ENCODE measurements around the gene ISG15. TPM values are rescaled to one million over a fixed set of nuclear protein-coding genes. Genes with fewer than 3 reads are reported as not detected.
"Not testable (repeated sequence)": the region's sequence is repeated elsewhere in the genome, so short reads cannot be mapped to it uniquely, and the experiment has no call there.

The ISG15 gene
- total RNA-seq, 2 experiments from 2014 or later = 432 to 986 TPM

DNA sequence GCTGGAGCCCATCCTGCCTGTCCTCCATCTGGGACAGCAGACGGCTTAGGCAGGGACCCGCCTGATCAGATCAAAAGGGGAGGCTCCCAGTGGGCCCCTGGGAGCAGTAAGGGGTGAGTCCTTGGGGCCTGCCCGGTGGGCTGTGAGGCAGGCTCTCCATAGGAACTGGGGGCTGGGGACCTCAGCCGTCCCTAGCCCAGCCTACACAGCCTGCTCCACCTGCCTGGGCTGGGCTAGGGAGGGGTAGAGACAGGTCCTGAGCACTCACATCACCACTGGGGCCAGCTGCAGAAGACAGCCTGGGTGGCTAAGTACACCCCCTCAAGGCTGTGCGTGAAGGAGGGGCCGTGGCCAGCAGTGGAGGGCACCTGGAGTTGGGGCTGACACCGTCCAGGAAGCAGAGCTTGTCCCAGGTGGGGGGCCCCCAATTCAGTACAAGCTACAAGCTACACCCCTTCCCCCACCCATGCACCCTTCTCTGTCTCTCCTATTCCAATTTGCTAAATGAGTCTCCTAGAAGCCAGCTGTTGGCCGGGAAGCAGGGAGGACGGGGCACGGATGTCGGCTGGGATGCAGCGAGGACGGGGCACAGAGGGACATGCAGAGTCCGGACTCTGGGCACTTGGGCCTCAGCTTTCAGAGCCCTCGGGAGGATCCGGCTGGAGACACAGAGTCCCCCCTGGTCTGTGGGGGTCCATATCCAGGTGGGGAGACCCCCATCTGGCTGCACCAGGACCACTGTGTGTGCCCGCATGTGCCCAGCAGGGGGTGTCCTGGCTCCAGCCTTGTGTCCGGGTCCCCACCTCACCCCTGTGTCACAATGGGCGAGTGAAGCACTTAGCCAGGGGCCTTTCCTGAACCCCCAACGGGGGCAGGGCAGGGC lies 1.7 kb downstream of the ISG15 start:
- Mint-ChIP-seq H3K4me3 (peak overlapping the region; percentile 99), H3K27me3 (peaks cover 2% of the 10 kb centered on the region), H3K36me3 (peaks cover 38% of the 10 kb centered on the region), H3K27ac (peak overlapping the region; percentile 95), H3K9me3 (ENCODE audit: low read depth) (peaks cover 3% of the 10 kb centered on the region), H3K4me1 (peaks cover 36% of the 10 kb centered on the region)
- DNase-seq (no peak), ATAC-seq (no peak)
- CTCF ChIA-PET = interaction anchor here (1.4 to 4.1 kb wide), 10 partner anchors 11 to 101 kb away, joined by 3 to 33 read pairs (median 8); partner anchors contain the start of gene C1orf159

- DNase-seq = not testable (repeated sequence)
These were observed 4.4 kb downstream of the ISG15 start for GRCh38 chr1:1017397-1018320.

GRCh38 chr1:1018321-1018685 lies 5.0 kb downstream of the ISG15 start:
- DNase-seq; H3K27ac Mint-ChIP-seq; H3K9me3 Mint-ChIP-seq (ENCODE audit: low read depth); H3K4me3 Mint-ChIP-seq; ATAC-seq: not testable (repeated sequence)
- CTCF ChIA-PET = interaction anchor here (0.7 to 3.8 kb wide), 9 partner anchors 14 to 45 kb away, joined by 3 to 19 read pairs (median 9); partner anchors contain the start of gene HES4
- peaks cover 32% of the 10 kb centered on the region for H3K4me1 Mint-ChIP-seq
- peaks cover 31% of the 10 kb centered on the region for H3K36me3 Mint-ChIP-seq
- peaks cover 12% of the 10 kb centered on the region for H3K27me3 Mint-ChIP-seq

More at GRCh38 chr1:1017397-1018320, 4.4 kb downstream of the ISG15 start:
- H3K4me1 Mint-ChIP-seq = peaks cover 37% of the 10 kb centered on the region
- not testable (repeated sequence) for ATAC-seq; H3K4me3 Mint-ChIP-seq; H3K9me3 Mint-ChIP-seq (ENCODE audit: low read depth)
- H3K27me3 Mint-ChIP-seq = peaks cover 12% of the 10 kb centered on the region
- CTCF ChIA-PET = interaction anchor here (1.2 to 3.8 kb wide), 7 partner anchors 15 to 46 kb away, joined by 4 to 19 read pairs (median 13); partner anchors contain the start of gene HES4
- peaks cover 32% of the 10 kb centered on the region for H3K36me3 Mint-ChIP-seq
- H3K27ac Mint-ChIP-seq = peak overlapping the region; percentile 36

DNA sequence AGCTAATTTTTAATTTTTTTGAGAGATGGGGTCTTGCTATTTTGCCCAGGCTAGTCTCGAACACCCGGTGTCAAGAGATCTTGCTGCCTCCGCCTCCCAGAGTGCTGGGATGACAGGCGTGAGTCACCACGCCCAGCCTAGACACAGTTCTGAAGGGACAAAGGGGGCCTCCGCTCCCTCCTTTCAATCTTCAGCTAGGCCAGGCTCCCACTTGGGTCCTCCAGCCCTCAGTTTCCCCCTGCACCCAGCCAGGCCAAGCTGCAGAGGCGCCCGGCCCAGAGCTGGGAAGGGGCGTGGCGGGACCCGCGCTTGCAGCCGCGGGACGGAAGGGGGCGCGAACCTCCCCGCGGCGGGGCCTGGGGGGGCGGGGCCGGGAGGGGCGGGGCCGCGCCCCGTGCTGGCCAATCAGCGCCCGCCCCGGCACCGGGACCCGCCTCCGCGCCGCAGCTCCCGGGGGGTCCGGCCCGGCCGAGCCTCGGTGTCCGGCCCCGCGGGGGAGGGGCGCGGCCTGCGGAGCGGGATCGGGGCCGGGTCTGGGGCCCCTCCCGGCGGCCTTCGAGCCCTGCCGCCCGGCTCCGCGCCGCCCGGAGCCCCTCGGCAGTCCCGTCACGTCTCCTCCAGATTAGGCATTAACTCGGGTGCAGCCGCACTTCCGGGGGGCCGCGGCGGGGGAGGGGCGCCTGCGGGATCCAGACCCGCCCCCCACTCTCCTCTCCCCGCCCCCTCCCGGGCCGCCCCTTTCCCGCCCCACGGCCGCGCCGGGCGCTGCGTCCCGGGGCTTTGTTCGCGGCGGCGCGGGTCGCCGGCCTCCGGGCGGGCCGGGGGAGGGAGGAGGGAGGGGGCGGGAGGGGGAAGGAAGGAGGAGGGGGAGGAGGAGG lies 6.1 kb downstream of the ISG15 start:
- H3K4me1 Mint-ChIP-seq = peaks cover 29% of the 10 kb centered on the region
- CTCF ChIA-PET = interaction anchor here (0.7 to 3.8 kb wide), 13 partner anchors 9 to 352 kb away, joined by 3 to 19 read pairs (median 5); partner anchors contain the start of gene HES4

DNA sequence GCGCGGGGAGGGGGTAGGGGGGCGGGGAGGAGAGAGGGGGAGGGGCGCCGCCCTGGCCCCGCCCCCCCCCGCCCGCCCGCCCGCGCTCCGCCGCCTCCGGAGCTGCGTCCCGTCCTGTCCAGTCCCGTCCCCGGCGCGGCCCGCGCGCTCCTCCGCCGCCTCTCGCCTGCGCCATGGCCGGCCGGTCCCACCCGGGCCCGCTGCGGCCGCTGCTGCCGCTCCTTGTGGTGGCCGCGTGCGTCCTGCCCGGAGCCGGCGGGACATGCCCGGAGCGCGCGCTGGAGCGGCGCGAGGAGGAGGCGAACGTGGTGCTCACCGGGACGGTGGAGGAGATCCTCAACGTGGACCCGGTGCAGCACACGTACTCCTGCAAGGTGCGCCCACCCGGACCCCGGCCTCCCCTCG lies 6.7 kb downstream of the ISG15 start, which contains the start of gene AGRN:
TSS of gene AGRN (plus strand) at position 121 of the 405 bp plus-strand sequence. CDS start at position 174, 53 bp downstream.
- peaks cover 12% of the 10 kb centered on the region for H3K27me3 Mint-ChIP-seq
- no peaks in the 10 kb centered on the region for H3K9me3 Mint-ChIP-seq (ENCODE audit: low read depth)
- H3K27ac Mint-ChIP-seq = no peak within 1 kb of the TSS
- DNase-seq (no peak), ATAC-seq (peak; percentile 42)
- peaks cover 27% of the 10 kb centered on the region for H3K4me1 Mint-ChIP-seq
- peaks cover 14% of the 10 kb centered on the region for H3K36me3 Mint-ChIP-seq
- H3K4me3 Mint-ChIP-seq = peak within 1 kb of the TSS; percentile 61
- CTCF ChIA-PET = interaction anchor here (0.8 to 3.8 kb wide), 7 partner anchors 13 to 43 kb away, joined by 3 to 19 read pairs (median 13); partner anchors contain the start of gene HES4

More for the DNA sequence above, 6.1 kb downstream of the ISG15 start:
- ATAC-seq = peak; percentile 82
- peak; percentile 86 for DNase-seq
- peaks cover 12% of the 10 kb centered on the region for H3K27me3 Mint-ChIP-seq
- H3K27ac Mint-ChIP-seq = no peak overlapping the region
- H3K36me3 Mint-ChIP-seq = peaks cover 20% of the 10 kb centered on the region
- H3K9me3 Mint-ChIP-seq (ENCODE audit: low read depth) = no peaks in the 10 kb centered on the region
- H3K4me3 Mint-ChIP-seq = peak overlapping the region; percentile 61

DNA sequence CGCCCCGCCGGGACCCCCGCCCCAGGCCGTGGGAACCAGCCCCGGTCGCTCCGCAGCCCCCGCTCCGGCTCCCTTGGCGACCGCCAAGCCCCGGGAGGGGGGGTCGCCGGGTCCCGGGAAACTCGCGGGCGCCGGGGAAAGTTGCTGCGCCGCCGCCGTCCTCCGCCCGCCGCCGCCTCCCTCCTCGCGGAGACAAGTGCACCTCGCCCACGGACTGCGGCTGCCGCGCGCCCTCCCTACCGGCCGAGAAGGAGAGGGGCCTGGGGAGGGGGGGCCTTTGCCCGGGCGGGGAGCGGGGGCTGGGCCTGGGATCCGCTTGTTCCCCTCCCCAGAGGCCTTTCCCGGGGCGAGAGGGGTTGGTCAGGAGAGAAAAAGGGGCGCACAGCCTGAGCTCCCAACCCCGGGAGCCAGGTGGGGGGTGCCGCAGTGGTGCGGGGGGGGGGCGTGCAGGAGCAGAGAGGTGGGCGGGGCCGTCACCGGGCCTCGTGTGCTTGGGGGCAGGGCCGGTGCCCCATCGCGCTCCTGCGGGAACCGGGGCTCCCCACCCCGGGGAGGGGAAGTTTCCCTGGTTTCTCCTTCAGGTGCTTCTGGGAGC lies 7.2 kb downstream of the ISG15 start:
- Mint-ChIP-seq H3K27ac (no peak overlapping the region), H3K36me3 (peaks cover 10% of the 10 kb centered on the region), H3K27me3 (peaks cover 12% of the 10 kb centered on the region), H3K9me3 (ENCODE audit: low read depth) (no peaks in the 10 kb centered on the region), H3K4me1 (peaks cover 22% of the 10 kb centered on the region), H3K4me3 (no peak overlapping the region)
- ATAC-seq = no peak
- CTCF ChIA-PET = interaction anchor here (1.2 to 2.0 kb wide), 3 partner anchors 12 to 43 kb away, joined by 4 to 6 read pairs (median 5); no protein-coding TSS in a partner anchor
- no peak for DNase-seq

DNA sequence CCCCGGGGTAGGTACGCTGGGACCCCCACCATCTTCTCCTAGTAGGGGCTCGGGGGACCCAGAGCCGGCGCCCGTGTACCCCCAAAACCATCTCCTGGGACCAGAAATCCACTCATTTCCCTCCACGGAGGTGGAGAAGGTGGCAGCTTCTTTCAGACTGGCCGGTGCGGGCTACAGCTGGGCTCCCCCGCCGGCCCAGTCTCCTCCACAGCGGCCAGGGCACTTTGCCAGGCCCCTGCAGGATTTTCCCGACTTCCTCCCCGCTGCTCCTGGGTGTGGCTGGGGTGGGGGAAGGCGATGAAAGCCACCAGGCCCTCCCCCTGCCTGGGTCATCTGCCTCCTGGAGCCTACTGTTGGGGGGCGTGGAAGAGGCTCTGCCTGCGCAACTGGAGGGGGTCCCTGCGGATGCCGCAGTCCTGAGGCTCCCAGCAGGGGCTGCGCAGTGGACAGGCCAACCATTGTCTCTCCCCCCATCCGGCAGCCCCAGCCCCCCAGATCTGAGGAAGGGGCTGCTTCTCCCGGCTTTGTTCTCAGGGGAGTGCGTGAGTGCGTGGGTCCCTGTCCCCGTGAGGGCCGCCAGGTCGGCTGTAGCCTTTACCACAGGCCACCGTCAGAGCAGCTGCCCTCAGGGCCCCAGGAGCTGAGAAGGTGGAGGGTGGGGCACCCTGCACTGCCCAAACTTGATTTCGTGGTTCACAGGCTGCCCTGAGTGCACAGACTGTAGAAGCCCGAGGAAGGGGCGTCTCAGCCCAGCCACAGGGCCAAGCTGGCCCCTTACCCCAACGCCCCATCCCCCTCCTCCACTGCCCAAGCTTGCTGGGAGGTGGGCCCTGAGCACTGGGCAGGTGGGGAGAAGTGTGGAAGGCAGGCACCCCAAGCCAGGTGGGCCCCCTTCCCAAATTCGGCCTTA lies 8.0 kb downstream of the ISG15 start:
- Mint-ChIP-seq H3K27me3 (peaks cover 14% of the 10 kb centered on the region), H3K4me3 (no peak overlapping the region), H3K4me1 (peaks cover 22% of the 10 kb centered on the region), H3K36me3 (peaks cover 10% of the 10 kb centered on the region), H3K27ac (no peak overlapping the region), H3K9me3 (ENCODE audit: low read depth) (no peaks in the 10 kb centered on the region)
- CTCF ChIA-PET = interaction anchor here (0.7 to 2.0 kb wide), 5 partner anchors 8 to 43 kb away, joined by 3 to 6 read pairs (median 5); partner anchors contain the start of gene ISG15
- no peak for DNase-seq
- no peak for ATAC-seq

DNA sequence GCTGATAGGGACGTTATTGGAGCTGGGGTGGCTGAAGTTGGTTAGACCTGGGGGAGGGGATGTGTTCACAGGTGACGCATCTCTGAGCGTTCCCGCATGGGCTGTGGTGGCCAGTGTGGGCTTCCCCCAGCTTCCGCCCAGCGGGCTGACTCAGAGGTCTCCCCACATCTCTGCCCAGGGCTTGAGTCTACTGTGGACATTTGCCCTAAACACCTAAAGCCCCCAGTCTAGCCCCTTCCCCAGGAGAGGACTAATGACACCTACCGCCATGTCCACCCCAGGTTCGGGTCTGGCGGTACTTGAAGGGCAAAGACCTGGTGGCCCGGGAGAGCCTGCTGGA lies 8.6 kb downstream of the ISG15 start:
- no peak for ATAC-seq
- Mint-ChIP-seq H3K36me3 (peaks cover 6% of the 10 kb centered on the region), H3K4me3 (no peak overlapping the region), H3K4me1 (peaks cover 22% of the 10 kb centered on the region), H3K27me3 (peaks cover 14% of the 10 kb centered on the region), H3K9me3 (ENCODE audit: low read depth) (no peaks in the 10 kb centered on the region), H3K27ac (no peak overlapping the region)
- no peak for DNase-seq
- CTCF ChIA-PET = interaction anchor here (1.4 to 2.0 kb wide), 3 partner anchors 10 to 37 kb away, joined by 4 to 6 read pairs (median 5); no protein-coding TSS in a partner anchor

GRCh38 chr1:1022302-1023009 lies 9.2 kb downstream of the ISG15 start:
- ATAC-seq = no peak
- Mint-ChIP-seq H3K27ac (no peak overlapping the region), H3K36me3 (peaks cover under 1% of the 10 kb centered on the region), H3K9me3 (ENCODE audit: low read depth) (no peaks in the 10 kb centered on the region), H3K4me3 (no peak overlapping the region), H3K27me3 (peaks cover 14% of the 10 kb centered on the region), H3K4me1 (peaks cover 17% of the 10 kb centered on the region)
- CTCF ChIA-PET = interaction anchor here (1.8 to 2.0 kb wide), 2 partner anchors 10 to 20 kb away, joined by 5 to 6 read pairs; no protein-coding TSS in a partner anchor
- no peak for DNase-seq

GRCh38 chr1:1023700-1024099 lies 10.4 kb downstream of the ISG15 start:
- Mint-ChIP-seq H3K27ac (no peak overlapping the region), H3K4me3 (no peak overlapping the region), H3K27me3 (peaks cover 14% of the 10 kb centered on the region), H3K36me3 (no peaks in the 10 kb centered on the region), H3K9me3 (ENCODE audit: low read depth) (no peaks in the 10 kb centered on the region), H3K4me1 (peaks cover 14% of the 10 kb centered on the region)
- DNase-seq = no peak
- no peak for ATAC-seq
- CTCF ChIA-PET = interaction anchor here (1.0 kb wide), 1 partner anchor 39 kb away, joined by 3 read pairs; no protein-coding TSS in a partner anchor

All from activated CD8-positive, alpha-beta memory T cell treated with anti-CD3 and anti-CD28 coated beads, Interleukin-2, amount 10 ng/mL, durations not matched to agents 7 days and 5 days (primary cell).